ENCODE results near the gene RACGAP1.

GRCh38 chr12:49944718-49945117, 80.6 kb downstream of the RACGAP1 start:
- TF ChIP-seq CTCF (IDR thresholded peaks at IDR 0.05) = no peak
- TF ChIP-seq REST (IDR thresholded peaks at IDR 0.05; ENCODE audit: insufficient read depth in 1 of 2, low read depth in 2 of 2, low read length in 1 of 2) = no peak
- TF ChIP-seq POLR2AphosphoS5 (IDR thresholded peaks at IDR 0.05; ENCODE audit: low read depth, low read length) = no peak
- no peak for TF ChIP-seq SIN3A (IDR thresholded peaks at IDR 0.05; ENCODE audit: borderline replicate concordance, insufficient read depth, low read depth, low read length)
- no peak for TF ChIP-seq TCF7L2 (IDR thresholded peaks at IDR 0.05; ENCODE audit: low read depth, low read length)
